HepG2 (cell line): ENCODE measurements around the gene ITK. TPM values are rescaled to one million over a fixed set of nuclear protein-coding genes. Genes with fewer than 3 reads are reported as not detected.

Experiments
- ATAC-seq: fragments of 200-7000 bp; cut with Tn5 transposase; 3 replicates; pipeline ENCODE4 v1.9.1; 2020; ENCODE audit warnings: mild to moderate bottlenecking, moderate library complexity
- BruUV-seq: library from RNA; stranded (reverse); fragments of 400-500 nt; replicated peaks from 2 replicates; lab custom pipeline; 2021; lab: Mats Ljungman, UMichigan
- CTCF ChIA-PET: fragments of 300-600 bp; formaldehyde crosslinking; extraction: SDS; loops from one replicate; lab custom pipeline; 2021; ENCODE audit warnings: low total read pairs, inconsistent platforms, low intra/inter-chr PET ratio; lab: Yijun Ruan, JAX
- POLR2A ChIA-PET: fragments of 350-600 bp; sonication (Branson Sonifier 250); formaldehyde crosslinking; loops from one replicate; lab custom pipeline; 2020; ENCODE audit warnings: antibody characterized with exemption, inconsistent platforms; lab: Yijun Ruan, JAX
- DNase-seq: peaks from one replicate; pipeline ENCODE4 v3.0.0-alpha.2; 2015; ENCODE audit warnings: low spot score
- FAIRE-seq: peaks from 3 replicates; lab custom pipeline; 2011; peaks lifted over from hg19 to GRCh38; lab: Jason Lieb, UNC
- H2AFZ ChIP-seq: one replicate; pipeline ENCODE4 v1.6.1; 2011; ENCODE audit warnings: low read length, inconsistent platforms
- H3K27ac ChIP-seq: fragments of 300-600 bp; 3 replicates; pipeline ENCODE4 v1.8.0; 2011; ENCODE audit warnings: mixed run types, mild to moderate bottlenecking, mixed read lengths, low read length, inconsistent platforms; ENCODE audit not compliant: insufficient read depth; ENCODE audit errors: extremely low read length
- H3K27me3 ChIP-seq, 2 experiments: fragments of 200-600 bp in 1 of 2; 2 replicates in 1 of 2; 3 replicates in 1 of 2; pipeline versions ENCODE4 v1.6.0 to v1.8.0; 2011; ENCODE audit warnings: low read length in 2 of 2, mild to moderate bottlenecking in 2 of 2, moderate library complexity in 2 of 2, inconsistent platforms in 1 of 2; ENCODE audit not compliant: insufficient read depth in 2 of 2, control insufficient read depth in 1 of 2
- H3K36me3 ChIP-seq, 2 experiments: fragments of 200-600 bp in 1 of 2; replicated peaks in 1 of 2; 2 replicates in 1 of 2; 3 replicates in 1 of 2; pipeline versions ENCODE4 v1.5.1 to v1.8.0; 2011; ENCODE audit warnings: low read length in 2 of 2, inconsistent platforms in 1 of 2; ENCODE audit not compliant: insufficient read depth in 2 of 2, control insufficient read depth in 1 of 2
- H3K4me1 ChIP-seq: 2 replicates; pipeline ENCODE4 v1.5.1; 2012; ENCODE audit warnings: low read length, inconsistent platforms; ENCODE audit not compliant: insufficient read depth
- H3K4me2 ChIP-seq: 2 replicates; pipeline ENCODE4 v1.6.0; 2011; ENCODE audit warnings: low read depth, low read length, inconsistent platforms
- H3K4me3 ChIP-seq, 3 experiments: fragments of 200-600 bp in 1 of 3; sonication (generic), shearing (Covaris generic) in 1 of 3; replicated peaks in 1 of 3; 2 replicates each; pipeline ENCODE4 v1.5.1; 2011 to 2016; ENCODE audit warnings: low read length in 3 of 3, inconsistent platforms in 2 of 3, low read depth in 2 of 3, mild to moderate bottlenecking in 2 of 3, control low read depth in 1 of 3, mixed read lengths in 1 of 3; ENCODE audit not compliant: insufficient read depth in 1 of 3
- H3K79me2 ChIP-seq: one replicate; pipeline ENCODE4 v1.6.1; 2011; ENCODE audit warnings: low read length, inconsistent platforms; ENCODE audit not compliant: insufficient read depth
- H3K9ac ChIP-seq: 2 replicates; pipeline ENCODE4 v1.6.0; 2011; ENCODE audit warnings: mild to moderate bottlenecking, low read depth, low read length, inconsistent platforms; ENCODE audit not compliant: insufficient read depth
- H3K9me3 ChIP-seq: 2 replicates; pipeline ENCODE4 v1.5.1; 2012; ENCODE audit warnings: mild to moderate bottlenecking, low read length
- H4K20me1 ChIP-seq: 2 replicates; pipeline ENCODE4 v1.6.0; 2011; ENCODE audit warnings: inconsistent platforms, mild to moderate bottlenecking, low read length, moderate library complexity; ENCODE audit not compliant: insufficient read depth
- ARID3A ChIP-seq: IDR thresholded peaks from 2 replicates; pipeline ENCODE4 v1.6.1; 2012; ENCODE audit warnings: low read depth, low read length, improper control_type of control experiment
- HMGA1 ChIP-seq: sonication (generic); formaldehyde crosslinking; conservative IDR thresholded peaks from 2 replicates; pipeline ENCODE4 v1.4.0; 2020; ENCODE audit warnings: missing genetic modification reagents
- KLF16 ChIP-seq, 2 experiments: sonication (generic) in 1 of 2; formaldehyde crosslinking in 1 of 2; IDR thresholded peaks; 2 replicates each; pipeline versions ENCODE4 v1.6.1 to v1.8.0; 2016 to 2023; ENCODE audit warnings: missing genetic modification reagents in 2 of 2, missing compliant biosample characterization in 1 of 2
- MTF1 ChIP-seq: sonication (generic); formaldehyde crosslinking; IDR thresholded peaks from 2 replicates; pipeline ENCODE4 v1.5.0; 2020; ENCODE audit warnings: missing genetic modification reagents
- NFRKB ChIP-seq: fragments of 450-650 bp; IDR thresholded peaks from 2 replicates; pipeline ENCODE4 v1.6.1; 2017
- SOX13 ChIP-seq, 3 experiments: fragments of 450-650 bp in 1 of 3; sonication (generic) in 1 of 3; formaldehyde crosslinking in 1 of 3; IDR thresholded peaks in 2 of 3; conservative IDR thresholded peaks in 1 of 3; 2 replicates each; pipeline versions ENCODE4 v1.5.0 to v1.6.1; 2016 to 2020; ENCODE audit warnings: antibody characterized with exemption in 1 of 3, mild to moderate bottlenecking in 1 of 3, missing compliant biosample characterization in 1 of 3, missing genetic modification reagents in 1 of 3, moderate library complexity in 1 of 3
- ZBTB39 ChIP-seq: sonication (generic); formaldehyde crosslinking; IDR thresholded peaks from 2 replicates; pipeline ENCODE4 v1.5.0; 2020; ENCODE audit warnings: missing genetic modification reagents
- ZNF276 ChIP-seq: sonication (generic); formaldehyde crosslinking; IDR thresholded peaks from 2 replicates; pipeline ENCODE4 v1.4.0; 2020; ENCODE audit warnings: mild to moderate bottlenecking, low read depth, missing genetic modification reagents
- ZNF513 ChIP-seq: sonication (generic); formaldehyde crosslinking; conservative IDR thresholded peaks from 2 replicates; pipeline ENCODE4 v1.5.0; 2020; ENCODE audit warnings: missing genetic modification reagents
- ZNF629 ChIP-seq: sonication (generic); formaldehyde crosslinking; conservative IDR thresholded peaks from 2 replicates; pipeline ENCODE4 v1.5.0; 2020; ENCODE audit warnings: missing genetic modification reagents
- ZNF713 ChIP-seq: sonication (generic); formaldehyde crosslinking; IDR thresholded peaks from 2 replicates; pipeline ENCODE4 v1.4.0; 2020; ENCODE audit warnings: mild to moderate bottlenecking, missing genetic modification reagents
- ZNF775 ChIP-seq: sonication (generic); formaldehyde crosslinking; IDR thresholded peaks from 2 replicates; pipeline ENCODE4 v1.4.0; 2020; ENCODE audit warnings: missing genetic modification reagents, mild to moderate bottlenecking, moderate library complexity, borderline replicate concordance
- WGBS: methylation state at CpG from one replicate; pipeline ENCODE4 v1.1.6; 2017; ENCODE audit warnings: low lambda C conversion rate; 5-methylcytosine and 5-hydroxymethylcytosine counted together
- in situ Hi-C: cut with HindIII; loops from 2 replicates; pipeline ENCODE4 v1.10.0; 2017; ENCODE audit warnings: low pct_unique_long_range_greater_than_20kb; ENCODE audit not compliant: extremely low pct_ligation_motif_present
- intact Hi-C: fragments of 100-400 bp; cut with micrococcal nuclease; formaldehyde crosslinking; loops from one replicate; pipeline ENCODE4 v1.10.0; 2022; ENCODE audit not compliant: unreplicated experiment
- polyA plus RNA-seq, 8 experiments: library from polyadenylated mRNA; depleted of rRNA in 3 of 8; stranded (reverse) in 7 of 8; unstranded in 1 of 8; fragments of >200 nt; fragmentation: Illumina TruSeq in 4 of 8; extraction: Trizol in 4 of 8; gene quantifications; 2 replicates each; pipeline versions ENCODE4 v1.2.1 to v1.2.3, GENCODE V29; 2011 to 2016; ENCODE audit warnings: low read depth in 4 of 8, missing spikeins in 1 of 8, mixed read lengths in 1 of 8; ENCODE audit not compliant: insufficient read depth in 1 of 8
- total RNA-seq, 5 experiments: library from RNA; depleted of rRNA; stranded (reverse); fragments of >200 nt; fragmentation: Illumina TruSeq; extraction: Trizol; gene quantifications; 2 replicates each; pipeline ENCODE4 v1.2.3, GENCODE V29; 2016; ENCODE audit warnings: low read depth in 1 of 5
- TF ChIP-seq, protein P1 (sequence below): sonication (generic); formaldehyde crosslinking; IDR thresholded peaks from 2 replicates; pipeline ENCODE4 v1.4.0; 2020; ENCODE audit warnings: low read depth, mild to moderate bottlenecking, missing genetic modification reagents

Gene ITK
- total and polyA plus RNA-seq, 2 of the 13 experiments (the other 11 are each of a cell fraction or from before 2014, with no cell fraction given): 0.01 TPM; not detected in 1

- TF ChIP-seq ZBTB39 (no peak), ZNF713 (CRISPR knock-in tag) (no peak), ZNF775 (CRISPR knock-in tag) (no peak), ZNF513 (CRISPR knock-in tag) (no peak)
- TF ChIP-seq, protein P1, sequence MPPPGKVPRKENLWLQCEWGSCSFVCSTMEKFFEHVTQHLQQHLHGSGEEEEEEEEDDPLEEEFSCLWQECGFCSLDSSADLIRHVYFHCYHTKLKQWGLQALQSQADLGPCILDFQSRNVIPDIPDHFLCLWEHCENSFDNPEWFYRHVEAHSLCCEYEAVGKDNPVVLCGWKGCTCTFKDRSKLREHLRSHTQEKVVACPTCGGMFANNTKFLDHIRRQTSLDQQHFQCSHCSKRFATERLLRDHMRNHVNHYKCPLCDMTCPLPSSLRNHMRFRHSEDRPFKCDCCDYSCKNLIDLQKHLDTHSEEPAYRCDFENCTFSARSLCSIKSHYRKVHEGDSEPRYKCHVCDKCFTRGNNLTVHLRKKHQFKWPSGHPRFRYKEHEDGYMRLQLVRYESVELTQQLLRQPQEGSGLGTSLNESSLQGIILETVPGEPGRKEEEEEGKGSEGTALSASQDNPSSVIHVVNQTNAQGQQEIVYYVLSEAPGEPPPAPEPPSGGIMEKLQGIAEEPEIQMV: no peak
Measured at GRCh38 chr5:157212307-157212706, 31.7 kb downstream of the ITK start (continued).

DNA sequence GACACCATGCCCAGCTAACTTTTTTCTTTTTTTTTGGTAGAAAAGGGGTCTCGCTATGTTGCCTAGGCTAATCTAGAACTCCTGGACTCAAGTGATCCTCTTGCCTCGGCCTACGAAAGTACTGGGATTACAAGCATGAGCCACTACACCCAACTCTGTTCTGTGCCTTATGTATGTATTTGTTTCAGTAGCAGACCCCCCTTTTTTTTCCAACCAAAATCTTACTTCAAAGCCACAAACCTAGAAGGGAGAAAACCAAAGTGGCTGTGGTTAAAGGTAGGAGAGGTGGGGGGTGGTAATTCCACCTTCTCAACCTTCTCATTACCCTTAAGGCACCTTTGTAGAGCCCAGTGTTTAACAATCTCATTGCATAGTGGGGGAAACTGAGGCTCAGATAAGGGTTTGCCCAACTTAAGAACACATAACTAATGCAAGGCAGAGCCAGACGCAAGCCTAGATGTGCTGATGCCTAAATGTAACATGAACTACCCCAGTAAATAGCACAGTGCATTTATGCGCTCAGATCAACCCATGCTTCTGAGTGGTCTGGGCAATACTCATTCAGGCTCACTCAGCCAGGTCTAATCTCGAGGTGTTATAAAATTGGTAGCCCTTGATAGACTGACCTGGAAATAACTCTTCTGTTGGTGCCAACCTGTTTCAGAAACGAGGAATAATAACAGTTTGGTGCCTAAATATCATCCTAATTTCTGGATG, 33.0 kb downstream of the ITK start:
- BruUV-seq: no TSS peak
- H3K27me3 ChIP-seq: peaks cover 0 to 1% of the 10 kb centered on the region in 2 experiments; a peak in 1 of 5 replicates
- CTCF ChIA-PET: no interaction called here
- no peaks in the 10 kb centered on the region for H3K36me3 ChIP-seq
- no peak overlapping the region for H3K4me3 ChIP-seq
- no peak overlapping the region for H3K27ac ChIP-seq
- no peak for DNase-seq
- intact Hi-C loops: no loop called here
- POLR2A ChIA-PET: no interaction called here
- H3K4me2 ChIP-seq: no peak overlapping the region
- no peaks in the 10 kb centered on the region for H4K20me1 ChIP-seq
- no peaks in the 10 kb centered on the region for H3K79me2 ChIP-seq
- in situ Hi-C loops: no loop called here
- no peaks in the 10 kb centered on the region for H3K4me1 ChIP-seq
- FAIRE-seq: no peak
- no peaks in the 10 kb centered on the region for H3K9me3 ChIP-seq
- WGBS: 37% methylated on average over 7 of the region's 7 CpGs
- no peak overlapping the region for H2AFZ ChIP-seq
- ATAC-seq: no peak
- no peak overlapping the region for H3K9ac ChIP-seq
- TF ChIP-seq ARID3A: no peak
- no peak for TF ChIP-seq KLF16 (CRISPR knock-in tag; IDR thresholded peaks at IDR 0.05)
- TF ChIP-seq SOX13 (IDR thresholded peaks at IDR 0.05): no peak
- TF ChIP-seq SOX13 (CRISPR knock-in tag; conservative IDR thresholded peaks at IDR 0.05 in 1 of 2, IDR thresholded peaks at IDR 0.05 in 1 of 2): no peak
- no peak for TF ChIP-seq ZNF629 (CRISPR knock-in tag)
- TF ChIP-seq ZNF775 (CRISPR knock-in tag): no peak
- no peak for TF ChIP-seq MTF1
- no peak for TF ChIP-seq HMGA1 (CRISPR knock-in tag)
- no peak for TF ChIP-seq ZNF276 (CRISPR knock-in tag)
- TF ChIP-seq NFRKB: no peak
